PC-3 (cell line): Measurements from ENCODE around the gene CCL21. TPM values are rescaled to one million over a fixed set of nuclear protein-coding genes. Genes with fewer than 3 reads are reported as not detected.

ENCODE experiments used
- ATAC-seq: fragments of 200-7000 bp; cut with Tn5 transposase; 2 replicates; pipeline ENCODE4 v1.9.1; 2020; ENCODE audit warnings: mild to moderate bottlenecking, moderate library complexity
- BruUV-seq: library from RNA; stranded (reverse); fragments of 400-500 nt; replicated peaks from 2 replicates; lab custom pipeline; 2021; lab: Mats Ljungman, UMichigan
- CTCF ChIA-PET: fragments of 300-600 bp; sonication (Branson Sonifier 250); formaldehyde crosslinking; loops from one replicate; lab custom pipeline; 2022; ENCODE audit warnings: antibody characterized with exemption; lab: Charles Lee
- POLR2A ChIA-PET: fragments of 300-600 bp; sonication (Branson Sonifier 250); formaldehyde crosslinking; loops from one replicate; lab custom pipeline; 2022; ENCODE audit warnings: antibody characterized with exemption; ENCODE audit not compliant: unreplicated experiment; lab: Charles Lee
- DNase-seq: peaks from one replicate; pipeline ENCODE4 v3.0.0-alpha.2; 2015
- H2AFZ ChIP-seq: fragments of 300-600 bp; sonication (generic); 2 replicates; pipeline ENCODE4 v1.6.0; 2016; ENCODE audit warnings: antibody characterized with exemption, low read length
- H3F3A ChIP-seq: fragments of 300-600 bp; sonication (generic); one replicate; pipeline ENCODE4 v1.6.0; 2017; ENCODE audit warnings: antibody characterized with exemption, low read length, control low read depth, mild to moderate bottlenecking; ENCODE audit not compliant: unreplicated experiment
- H3K27ac ChIP-seq: fragments of 300-600 bp; sonication (generic); 2 replicates; pipeline ENCODE4 v1.5.1; 2016; ENCODE audit warnings: mild to moderate bottlenecking, low read length
- H3K27me3 ChIP-seq: fragments of 300-600 bp; sonication (generic); 2 replicates; pipeline ENCODE4 v1.6.1; 2016; ENCODE audit warnings: low read length, mixed read lengths
- H3K36me3 ChIP-seq: fragments of 300-600 bp; sonication (generic); 2 replicates; pipeline ENCODE4 v1.6.1; 2016; ENCODE audit warnings: low read depth, mixed run types, low read length, mixed read lengths
- H3K4me1 ChIP-seq: fragments of 300-600 bp; sonication (generic); 2 replicates; pipeline ENCODE4 v1.5.1; 2016; ENCODE audit warnings: low read length; ENCODE audit not compliant: insufficient read depth
- H3K4me2 ChIP-seq: fragments of 300-600 bp; sonication (generic); 2 replicates; pipeline ENCODE4 v1.6.0; 2016; ENCODE audit warnings: low read length
- H3K4me3 ChIP-seq: fragments of 300-600 bp; sonication (generic); 2 replicates; pipeline ENCODE4 v1.5.1; 2016; ENCODE audit warnings: mild to moderate bottlenecking, low read length, mixed read lengths
- H3K79me2 ChIP-seq: fragments of 300-600 bp; sonication (generic); 2 replicates; pipeline ENCODE4 v1.6.1; 2017; ENCODE audit warnings: low read length, mixed read lengths
- H3K9ac ChIP-seq: fragments of 300-600 bp; sonication (generic); 2 replicates; pipeline ENCODE4 v1.6.0; 2016; ENCODE audit warnings: mild to moderate bottlenecking, low read length
- H3K9me2 ChIP-seq: fragments of 300-600 bp; sonication (generic); replicated peaks from 2 replicates; pipeline ENCODE4 v1.6.1; 2016; ENCODE audit warnings: mixed run types, low read length, mixed read lengths
- H3K9me3 ChIP-seq: fragments of 300-600 bp; sonication (generic); 2 replicates; pipeline ENCODE4 v1.6.1; 2016; ENCODE audit warnings: low read length, mixed read lengths
- H4K20me1 ChIP-seq: fragments of 300-600 bp; sonication (generic); 2 replicates; pipeline ENCODE4 v1.6.1; 2016; ENCODE audit warnings: low read length, mixed read lengths
- EZH2 ChIP-seq: fragments of 300-600 bp; sonication (generic); IDR thresholded peaks from one replicate; pipeline ENCODE4 v1.6.1; 2017; ENCODE audit warnings: antibody characterized with exemption, mild to moderate bottlenecking, low read length; ENCODE audit not compliant: unreplicated experiment
- EZH2phosphoT487 ChIP-seq: fragments of 300-600 bp; sonication (generic); IDR thresholded peaks from 2 replicates; pipeline ENCODE4 v1.6.1; 2018; ENCODE audit warnings: mild to moderate bottlenecking, antibody characterized with exemption, low read length, borderline replicate concordance
- intact Hi-C: fragments of 100-400 bp; cut with micrococcal nuclease; formaldehyde crosslinking; loops from 2 replicates; pipeline ENCODE4 v1.9.0; 2023
- total RNA-seq: library from RNA; depleted of rRNA; stranded (reverse); fragments of >200 nt; gene quantifications from 2 replicates; pipeline ENCODE4 v1.2.3, GENCODE V29; 2014; rRNA removed
- TF ChIP-seq, protein P1 (sequence below): fragments of 300-600 bp; sonication (generic); conservative IDR thresholded peaks from 2 replicates; pipeline ENCODE4 v1.5.1; 2017; ENCODE audit warnings: antibody characterized with exemption, low read depth, mild to moderate bottlenecking, low read length

Gene CCL21
- total RNA-seq, 1 experiment from 2014 or later: not detected

DNA sequence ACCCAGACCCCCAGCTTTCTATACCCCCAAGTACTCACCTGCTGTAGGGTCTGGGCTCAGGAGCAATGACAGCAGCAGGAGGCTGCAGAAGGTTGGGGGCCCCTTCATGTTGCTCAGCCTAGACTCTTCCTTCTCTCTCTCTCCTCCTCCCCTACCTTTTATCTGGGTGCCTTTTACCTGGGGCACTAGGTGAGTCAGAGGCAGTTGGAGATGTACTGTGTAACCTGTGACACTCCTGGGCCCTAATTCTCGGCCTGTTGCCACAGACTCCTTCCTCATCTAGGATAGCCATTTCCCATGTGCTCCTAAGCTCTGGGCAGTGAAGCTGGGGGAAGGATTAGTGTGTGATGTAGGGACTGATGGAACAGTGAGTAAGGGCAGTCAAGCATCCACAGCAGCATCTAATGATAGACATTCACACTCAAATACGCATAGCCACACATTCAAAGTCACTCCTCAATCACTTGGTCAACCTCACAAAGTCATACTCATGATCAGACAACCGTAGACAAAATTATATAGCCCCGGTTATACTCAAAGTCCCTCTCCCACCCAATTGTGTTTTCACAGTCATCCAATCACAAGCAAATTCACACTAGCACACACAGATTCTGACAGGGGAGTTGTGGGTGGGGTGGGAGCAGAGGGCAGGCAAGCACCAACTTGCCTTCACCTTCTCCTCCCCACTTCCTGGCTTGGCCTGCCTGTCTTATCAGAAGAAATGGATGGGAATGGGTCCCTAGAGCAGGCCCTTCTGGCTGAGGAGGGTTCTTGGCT, 47.2 kb downstream of the CCL21 start, which contains the start of gene CCL27:
Gene CCL27, minus strand, starts transcription at position 132 of the 777 bp plus-strand sequence. Its CDS starts 24 bp downstream, at position 108.
- TF ChIP-seq EZH2phosphoT487: no peak
- TF ChIP-seq, protein P1, sequence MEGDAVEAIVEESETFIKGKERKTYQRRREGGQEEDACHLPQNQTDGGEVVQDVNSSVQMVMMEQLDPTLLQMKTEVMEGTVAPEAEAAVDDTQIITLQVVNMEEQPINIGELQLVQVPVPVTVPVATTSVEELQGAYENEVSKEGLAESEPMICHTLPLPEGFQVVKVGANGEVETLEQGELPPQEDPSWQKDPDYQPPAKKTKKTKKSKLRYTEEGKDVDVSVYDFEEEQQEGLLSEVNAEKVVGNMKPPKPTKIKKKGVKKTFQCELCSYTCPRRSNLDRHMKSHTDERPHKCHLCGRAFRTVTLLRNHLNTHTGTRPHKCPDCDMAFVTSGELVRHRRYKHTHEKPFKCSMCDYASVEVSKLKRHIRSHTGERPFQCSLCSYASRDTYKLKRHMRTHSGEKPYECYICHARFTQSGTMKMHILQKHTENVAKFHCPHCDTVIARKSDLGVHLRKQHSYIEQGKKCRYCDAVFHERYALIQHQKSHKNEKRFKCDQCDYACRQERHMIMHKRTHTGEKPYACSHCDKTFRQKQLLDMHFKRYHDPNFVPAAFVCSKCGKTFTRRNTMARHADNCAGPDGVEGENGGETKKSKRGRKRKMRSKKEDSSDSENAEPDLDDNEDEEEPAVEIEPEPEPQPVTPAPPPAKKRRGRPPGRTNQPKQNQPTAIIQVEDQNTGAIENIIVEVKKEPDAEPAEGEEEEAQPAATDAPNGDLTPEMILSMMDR: no peak
- TF ChIP-seq EZH2: no peak
- H3K4me1 ChIP-seq: peaks cover 6% of the 10 kb centered on the region
- no peaks in the 10 kb centered on the region for H3K36me3 ChIP-seq
- H2AFZ ChIP-seq: no peak within 1 kb of the TSS
- no peaks in the 10 kb centered on the region for H3K9me2 ChIP-seq
- H3K9ac ChIP-seq: no peak within 1 kb of the TSS
- H3K4me3 ChIP-seq: no peak within 1 kb of the TSS
- ATAC-seq: no peak
- ChIA-PET POLR2A (interaction anchor here (0.5 kb wide), 1 partner anchor 441 kb away, joined by 10 read pairs; no protein-coding TSS in a partner anchor), CTCF (interaction anchor here (0.6 kb wide), 1 partner anchor 16 kb away, joined by 3 read pairs; no protein-coding TSS in a partner anchor)
- no peaks in the 10 kb centered on the region for H4K20me1 ChIP-seq
- no peak within 1 kb of the TSS for H3K4me2 ChIP-seq
- H3F3A ChIP-seq: no peaks in the 10 kb centered on the region
- H3K79me2 ChIP-seq: no peaks in the 10 kb centered on the region
- no peaks in the 10 kb centered on the region for H3K9me3 ChIP-seq
- no peaks in the 10 kb centered on the region for H3K27me3 ChIP-seq
- BruUV-seq: no TSS peak
- H3K27ac ChIP-seq: no peak within 1 kb of the TSS
- intact Hi-C loops: no loop called here
- DNase-seq: no peak

DNA sequence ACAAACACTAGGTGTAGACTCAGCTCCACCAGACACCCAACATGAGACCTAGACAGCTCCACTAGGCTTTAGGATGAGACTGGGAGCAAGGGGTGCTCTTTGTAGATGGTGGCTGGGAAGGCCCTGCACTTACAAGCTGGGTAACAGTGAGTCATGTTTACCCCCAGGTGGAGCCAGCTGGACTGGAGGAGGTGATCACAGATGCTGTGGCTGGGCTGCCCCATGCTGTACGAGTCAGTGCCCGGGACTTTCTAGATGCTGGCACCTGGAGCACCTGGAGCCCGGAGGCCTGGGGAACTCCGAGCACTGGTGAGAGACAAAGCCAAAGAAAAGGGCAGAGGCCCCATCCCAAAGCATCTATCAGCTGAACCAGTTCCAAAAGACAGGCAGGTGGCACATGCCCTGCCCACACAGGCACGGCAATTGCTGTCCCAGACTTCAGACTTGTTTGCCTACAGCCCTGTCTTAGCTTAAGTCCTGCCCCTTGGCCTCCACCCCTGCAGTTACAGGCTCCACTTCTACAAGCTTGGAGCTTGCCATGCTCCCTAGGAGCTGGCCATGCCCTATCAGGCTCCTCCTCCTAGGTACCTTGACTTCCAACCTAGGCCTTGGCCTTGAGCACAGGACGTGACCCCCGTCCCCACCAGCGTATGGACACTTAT, 50.2 kb downstream of the CCL21 start:
- ATAC-seq: peak; percentile 60
- Histone ChIP-seq H3K4me1 (peaks cover 3% of the 10 kb centered on the region; the same call in 1 of the 2 replicates), H4K20me1 (no peaks in the 10 kb centered on the region), H2AFZ (no peak overlapping the region), H3K27ac (no peak overlapping the region), H3K27me3 (no peaks in the 10 kb centered on the region), H3F3A (no peaks in the 10 kb centered on the region), H3K4me2 (no peak overlapping the region), H3K9me3 (no peaks in the 10 kb centered on the region), H3K4me3 (no peak overlapping the region), H3K36me3 (no peaks in the 10 kb centered on the region), H3K9me2 (no peaks in the 10 kb centered on the region), H3K79me2 (no peaks in the 10 kb centered on the region), H3K9ac (no peak overlapping the region)
- ChIA-PET CTCF (no interaction called here), POLR2A (interaction anchor here (0.6 kb wide), 1 partner anchor 1008 kb away, joined by 13 read pairs; no protein-coding TSS in a partner anchor)
- no TSS peak for BruUV-seq
- intact Hi-C loops: no loop called here
- TF ChIP-seq, protein P1: no peak
- TF ChIP-seq EZH2phosphoT487 (no peak), EZH2 (no peak)
- DNase-seq: peak; percentile 57

Other genes starting within 250 kb of the CCL21 start
- gene ENHO, start 187.1 kb downstream of the CCL21 start, total RNA-seq: 1.3 and 2.0 TPM in 2 replicates
- not detected in 2 replicates for gene CNTFR, start 120.4 kb downstream of the CCL21 start, total RNA-seq
- gene RPP25L, start 98.0 kb downstream of the CCL21 start, total RNA-seq: 25.0 and 30.2 TPM in 2 replicates
- gene DCTN3, start 89.6 kb downstream of the CCL21 start, total RNA-seq: 102 and 105 TPM in 2 replicates
- gene ARID3C, start 81.1 kb downstream of the CCL21 start, total RNA-seq: 0.23 TPM in 1 of 2 replicates, not detected in the other
- 96.7 and 97.8 TPM in 2 replicates for gene SIGMAR1, start 72.3 kb downstream of the CCL21 start, total RNA-seq
- 7.6 and 9.8 TPM in 2 replicates for gene GALT, start 63.5 kb downstream of the CCL21 start, total RNA-seq
- gene IL11RA, start 58.0 kb downstream of the CCL21 start, total RNA-seq: 8.3 and 8.7 TPM in 2 replicates
- not detected in 2 replicates for gene CCL27, start 47.5 kb downstream of the CCL21 start, total RNA-seq
- gene CCL19, start 18.9 kb downstream of the CCL21 start, total RNA-seq: not detected in 2 replicates
- gene PHF24, start 248.1 kb upstream of the CCL21 start, total RNA-seq: not detected in 2 replicates